ENCODE data around the gene IDH3G. TPM values are rescaled to one million over a fixed set of nuclear protein-coding genes. Genes with fewer than 3 reads are reported as not detected.

The IDH3G gene
- total and polyA plus RNA-seq, 2 experiments from 2014 or later = 99.8 to 110 TPM

GRCh38 chrX:153779891-153780677 is 14.1 kb downstream of the IDH3G start:
- Histone ChIP-seq H3K4me1 (ENCODE audit: low read depth) (no peaks in the 10 kb centered on the region), H3K9me3 (ENCODE audit: low read depth) (no peaks in the 10 kb centered on the region), H3K4me3 (no peak overlapping the region), H3K27ac (no peak overlapping the region), H3K27me3 (no peaks in the 10 kb centered on the region), H3K36me3 (no peaks in the 10 kb centered on the region)
- TF ChIP-seq CTCF (IDR thresholded peaks at IDR 0.05; ENCODE audit: low read depth, low read length) = no peak
- DNase-seq (ENCODE audit: low read depth in 1 of 2, low spot score in 1 of 2) = no peak

- Histone ChIP-seq H3K9me3 (ENCODE audit: low read depth) (no peaks in the 10 kb centered on the region), H3K27me3 (no peaks in the 10 kb centered on the region)
- TF ChIP-seq CTCF (IDR thresholded peaks at IDR 0.05; ENCODE audit: low read depth, low read length) = no peak
Observed at GRCh38 chrX:153778684-153779101, 15.5 kb downstream of the IDH3G start.

GRCh38 chrX:153778181-153778580 is 16.0 kb downstream of the IDH3G start:
- H3K4me3 ChIP-seq = no peak overlapping the region
- no peak overlapping the region for H3K27ac ChIP-seq
- no peaks in the 10 kb centered on the region for H3K36me3 ChIP-seq
- no peak for DNase-seq (ENCODE audit: low read depth in 1 of 2, low spot score in 1 of 2)
- no peaks in the 10 kb centered on the region for H3K4me1 ChIP-seq (ENCODE audit: low read depth)
- no peaks in the 10 kb centered on the region for H3K27me3 ChIP-seq
- H3K9me3 ChIP-seq (ENCODE audit: low read depth) = no peaks in the 10 kb centered on the region
- no peak for TF ChIP-seq CTCF (IDR thresholded peaks at IDR 0.05; ENCODE audit: low read depth, low read length)

More at GRCh38 chrX:153778684-153779101, 15.5 kb downstream of the IDH3G start:
- no peaks in the 10 kb centered on the region for H3K4me1 ChIP-seq (ENCODE audit: low read depth)
- H3K36me3 ChIP-seq = no peaks in the 10 kb centered on the region
- no peak overlapping the region for H3K27ac ChIP-seq
- no peak overlapping the region for H3K4me3 ChIP-seq
- no peak for DNase-seq (ENCODE audit: low read depth in 1 of 2, low spot score in 1 of 2)

GRCh38 chrX:153777261-153778090 is 16.7 kb downstream of the IDH3G start:
- Histone ChIP-seq H3K4me1 (ENCODE audit: low read depth) (no peaks in the 10 kb centered on the region), H3K27me3 (no peaks in the 10 kb centered on the region), H3K27ac (no peak overlapping the region), H3K9me3 (ENCODE audit: low read depth) (no peaks in the 10 kb centered on the region), H3K4me3 (no peak overlapping the region), H3K36me3 (no peaks in the 10 kb centered on the region)
- DNase-seq (ENCODE audit: low read depth in 1 of 2, low spot score in 1 of 2) = no peak
- no peak for TF ChIP-seq CTCF (IDR thresholded peaks at IDR 0.05; ENCODE audit: low read depth, low read length)

GRCh38 chrX:153776611-153777045 is 17.5 kb downstream of the IDH3G start:
- Histone ChIP-seq H3K9me3 (ENCODE audit: low read depth) (no peaks in the 10 kb centered on the region), H3K4me3 (no peak overlapping the region), H3K36me3 (no peaks in the 10 kb centered on the region), H3K27me3 (no peaks in the 10 kb centered on the region), H3K27ac (no peak overlapping the region), H3K4me1 (ENCODE audit: low read depth) (no peaks in the 10 kb centered on the region)
- TF ChIP-seq CTCF (IDR thresholded peaks at IDR 0.05; ENCODE audit: low read depth, low read length) = no peak
- DNase-seq (ENCODE audit: low read depth in 1 of 2, low spot score in 1 of 2) = no peak
